Stimulated activated memory B cell treated with anti-CD40 and anti-IgM and Interleukin-4, amounts not matched to agents 10 μg/mL and 1 μg/mL and 100 μg/mL, for 72 hours (primary cell): Measurements from ENCODE around the gene ERCC5.

Source experiments
- ATAC-seq: fragments of 150-1000 bp; cut with Tn5 transposase; 2 replicates; pipeline ENCODE4 v1.10.0; 2021
- H3K27ac Mint-ChIP-seq: one replicate; pipeline ENCODE4 v1.8.0; 2022; ENCODE audit warnings: mild to moderate bottlenecking, mixed read lengths
- H3K27me3 Mint-ChIP-seq: one replicate; pipeline ENCODE4 v1.8.0; 2022; ENCODE audit warnings: mixed read lengths
- H3K36me3 Mint-ChIP-seq: one replicate; pipeline ENCODE4 v1.8.0; 2022; ENCODE audit warnings: mixed read lengths
- H3K4me1 Mint-ChIP-seq: one replicate; pipeline ENCODE4 v1.8.0; 2022; ENCODE audit warnings: mixed read lengths
- H3K4me3 Mint-ChIP-seq: one replicate; pipeline ENCODE4 v1.8.0; 2022; ENCODE audit warnings: mild to moderate bottlenecking, moderate library complexity, mixed read lengths
- H3K9me3 Mint-ChIP-seq: one replicate; pipeline ENCODE4 v1.8.0; 2022; ENCODE audit warnings: mixed read lengths

The ERCC5 gene

GRCh38 chr13:102901056-102901455 is 55.2 kb downstream of the ERCC5 start:
- ATAC-seq, result no peak
- Mint-ChIP-seq H3K36me3 (no peaks in the 10 kb centered on the region), H3K9me3 (no peaks in the 10 kb centered on the region), H3K27me3 (peaks cover 25% of the 10 kb centered on the region), H3K4me3 (no peak overlapping the region), H3K27ac (no peak overlapping the region), H3K4me1 (no peaks in the 10 kb centered on the region)

- Mint-ChIP-seq H3K27me3 (peaks cover 32% of the 10 kb centered on the region), H3K4me1 (no peaks in the 10 kb centered on the region), H3K4me3 (no peak overlapping the region), H3K36me3 (no peaks in the 10 kb centered on the region), H3K27ac (no peak overlapping the region), H3K9me3 (no peaks in the 10 kb centered on the region)
- ATAC-seq, result no peak
Measured at GRCh38 chr13:102901615-102902305, 55.9 kb downstream of the ERCC5 start.

- H3K27ac Mint-ChIP-seq, result no peak overlapping the region
Measured at GRCh38 chr13:102902789-102903347, 57.0 kb downstream of the ERCC5 start.

GRCh38 chr13:102903659-102904407 is 58.0 kb downstream of the ERCC5 start:
- H3K36me3 Mint-ChIP-seq, result no peaks in the 10 kb centered on the region
- no peak overlapping the region for H3K27ac Mint-ChIP-seq
- ATAC-seq, result no peak

More at GRCh38 chr13:102902789-102903347, 57.0 kb downstream of the ERCC5 start:
- H3K27me3 Mint-ChIP-seq, result peaks cover 38% of the 10 kb centered on the region
- H3K4me1 Mint-ChIP-seq, result no peaks in the 10 kb centered on the region
- H3K36me3 Mint-ChIP-seq, result no peaks in the 10 kb centered on the region
- ATAC-seq, result no peak
- no peak overlapping the region for H3K4me3 Mint-ChIP-seq
- no peaks in the 10 kb centered on the region for H3K9me3 Mint-ChIP-seq

GRCh38 chr13:102904408-102904862 is 58.6 kb downstream of the ERCC5 start:
- ATAC-seq, result no peak
- Mint-ChIP-seq H3K9me3 (no peaks in the 10 kb centered on the region), H3K36me3 (no peaks in the 10 kb centered on the region), H3K4me3 (no peak overlapping the region), H3K4me1 (no peaks in the 10 kb centered on the region), H3K27ac (no peak overlapping the region), H3K27me3 (peaks cover 38% of the 10 kb centered on the region)

More at GRCh38 chr13:102903659-102904407, 58.0 kb downstream of the ERCC5 start:
- Mint-ChIP-seq H3K27me3 (peaks cover 38% of the 10 kb centered on the region), H3K4me1 (no peaks in the 10 kb centered on the region), H3K9me3 (no peaks in the 10 kb centered on the region), H3K4me3 (no peak overlapping the region)

GRCh38 chr13:102905905-102906771 is 60.3 kb downstream of the ERCC5 start:
- Mint-ChIP-seq H3K27ac (no peak overlapping the region), H3K4me1 (no peaks in the 10 kb centered on the region), H3K36me3 (no peaks in the 10 kb centered on the region), H3K4me3 (no peak overlapping the region), H3K27me3 (peaks cover 38% of the 10 kb centered on the region), H3K9me3 (no peaks in the 10 kb centered on the region)
- ATAC-seq, result no peak

- Mint-ChIP-seq H3K4me3 (no peak overlapping the region), H3K4me1 (no peaks in the 10 kb centered on the region), H3K36me3 (no peaks in the 10 kb centered on the region), H3K9me3 (no peaks in the 10 kb centered on the region), H3K27ac (no peak overlapping the region), H3K27me3 (peaks cover 38% of the 10 kb centered on the region)
- ATAC-seq, result no peak
Measured at GRCh38 chr13:102907016-102907756, 61.4 kb downstream of the ERCC5 start.

- no peaks in the 10 kb centered on the region for H3K4me1 Mint-ChIP-seq
- H3K9me3 Mint-ChIP-seq, result no peaks in the 10 kb centered on the region
- H3K36me3 Mint-ChIP-seq, result no peaks in the 10 kb centered on the region
- H3K27me3 Mint-ChIP-seq, result peaks cover 31% of the 10 kb centered on the region
- no peak overlapping the region for H3K4me3 Mint-ChIP-seq
- no peak overlapping the region for H3K27ac Mint-ChIP-seq
- ATAC-seq, result no peak
Measured at GRCh38 chr13:102907886-102908515, 62.2 kb downstream of the ERCC5 start.

- Mint-ChIP-seq H3K27ac (no peak overlapping the region), H3K36me3 (no peaks in the 10 kb centered on the region), H3K4me3 (no peak overlapping the region), H3K27me3 (peaks cover 26% of the 10 kb centered on the region), H3K4me1 (no peaks in the 10 kb centered on the region), H3K9me3 (no peaks in the 10 kb centered on the region)
- ATAC-seq, result no peak
Measured at GRCh38 chr13:102909971-102910370, 64.1 kb downstream of the ERCC5 start.

- peaks cover 25% of the 10 kb centered on the region for H3K27me3 Mint-ChIP-seq
- no peak for ATAC-seq
Measured at GRCh38 chr13:102911336-102911735, 65.5 kb downstream of the ERCC5 start.

GRCh38 chr13:102912599-102912998 is 66.8 kb downstream of the ERCC5 start:
- Mint-ChIP-seq H3K4me3 (no peak overlapping the region), H3K9me3 (no peaks in the 10 kb centered on the region), H3K27ac (no peak overlapping the region), H3K4me1 (no peaks in the 10 kb centered on the region), H3K27me3 (peaks cover 25% of the 10 kb centered on the region), H3K36me3 (no peaks in the 10 kb centered on the region)
- no peak for ATAC-seq

More at GRCh38 chr13:102911336-102911735, 65.5 kb downstream of the ERCC5 start:
- H3K4me3 Mint-ChIP-seq, result no peak overlapping the region
- H3K4me1 Mint-ChIP-seq, result no peaks in the 10 kb centered on the region
- H3K9me3 Mint-ChIP-seq, result no peaks in the 10 kb centered on the region
- H3K36me3 Mint-ChIP-seq, result no peaks in the 10 kb centered on the region
- H3K27ac Mint-ChIP-seq, result no peak overlapping the region

GRCh38 chr13:102913914-102914313 is 68.1 kb downstream of the ERCC5 start:
- Mint-ChIP-seq H3K4me3 (no peak overlapping the region), H3K9me3 (peaks cover 3% of the 10 kb centered on the region), H3K4me1 (no peaks in the 10 kb centered on the region), H3K27ac (no peak overlapping the region), H3K27me3 (peaks cover 25% of the 10 kb centered on the region), H3K36me3 (no peaks in the 10 kb centered on the region)
- ATAC-seq, result no peak

- H3K27me3 Mint-ChIP-seq, result peaks cover 27% of the 10 kb centered on the region
- H3K9me3 Mint-ChIP-seq, result peaks cover 3% of the 10 kb centered on the region
- no peaks in the 10 kb centered on the region for H3K36me3 Mint-ChIP-seq
- no peaks in the 10 kb centered on the region for H3K4me1 Mint-ChIP-seq
- H3K4me3 Mint-ChIP-seq, result no peak overlapping the region
- no peak for ATAC-seq
- H3K27ac Mint-ChIP-seq, result no peak overlapping the region
Measured at GRCh38 chr13:102914339-102914930, 68.6 kb downstream of the ERCC5 start.
